Heart right ventricle (tissue), 16 donors: ENCODE data around the gene LAPTM5. TPM values are rescaled to one million over a fixed set of nuclear protein-coding genes. Genes with fewer than 3 reads are reported as not detected.
"Not testable (repeated sequence)": the region's sequence is repeated elsewhere in the genome, so short reads cannot be mapped to it uniquely, and the experiment has no call there.

Source experiments
- ATAC-seq, 8 donors: fragments of 200-7000 bp; cut with Tn5 transposase; one replicate each; pipeline ENCODE4 v1.9.1; 2020; ENCODE audit warnings: mild to moderate bottlenecking in 8 of 8, moderate library complexity in 8 of 8, moderate number of reproducible peaks in 1 of 8
- DNase-seq, 2 donors: peaks; one replicate each; pipeline ENCODE4 v3.0.0-alpha.2; 2020
- H3K27ac ChIP-seq, 10 donors: fragments of 200-600 bp; sonication (generic) in 2 of 10; one replicate each; pipeline versions ENCODE4 v1.5.0 to v1.8.0; 2020 to 2022; ENCODE audit warnings: mild to moderate bottlenecking in 3 of 10
- H3K27me3 ChIP-seq, 7 donors: fragments of 200-600 bp; one replicate each; pipeline ENCODE4 v1.8.0; 2021 to 2022; ENCODE audit warnings: mild to moderate bottlenecking in 2 of 7
- H3K36me3 ChIP-seq, 9 donors: fragments of 200-600 bp; sonication (generic) in 1 of 9; one replicate each; pipeline versions ENCODE4 v1.5.0 to v1.8.0; 2020 to 2022; ENCODE audit warnings: mild to moderate bottlenecking in 2 of 9
- H3K4me1 ChIP-seq, 9 donors: fragments of 200-600 bp; sonication (generic) in 1 of 9; one replicate each; pipeline versions ENCODE4 v1.5.0 to v1.8.0; 2020 to 2022; ENCODE audit warnings: mild to moderate bottlenecking in 4 of 9
- H3K4me3 ChIP-seq, 10 donors: fragments of 200-600 bp; sonication (generic) in 2 of 10; one replicate each; pipeline versions ENCODE4 v1.5.0 to v1.8.0; 2020 to 2022; ENCODE audit warnings: mild to moderate bottlenecking in 7 of 10, moderate library complexity in 2 of 10
- H3K9me3 ChIP-seq, 11 donors: fragments of 200-600 bp in 10 of 11; sonication (generic) in 2 of 11; one replicate each; pipeline versions ENCODE4 v1.5.0 to v1.8.0; 2013 to 2022; ENCODE audit warnings: mild to moderate bottlenecking in 2 of 11, control low read depth in 1 of 11, moderate library complexity in 1 of 11
- WGBS, 2 donors: extraction: QIAGEN DNeasy Blood & Tissue Kit; methylation state at CpG; one replicate each; pipeline ENCODE4 v1.1.7; 2013; ENCODE audit warnings: inconsistent platforms in 1 of 2; 5-methylcytosine and 5-hydroxymethylcytosine counted together
- intact Hi-C, 10 donors: fragments of 100-400 bp; cut with DNase I; formaldehyde crosslinking; loops; one replicate each; pipeline versions ENCODE4 v1.11.1 to v1.14.2; 2022
- polyA plus RNA-seq, 2 donors: library from polyadenylated mRNA; stranded (reverse); fragments of 200-250 nt; gene quantifications; one replicate each; pipeline ENCODE4 v1.2.3, GENCODE V29; 2013
- total RNA-seq, 10 donors: library from RNA; stranded (reverse); fragmentation: NEBNext Ultra II Directional in 3 of 10; extraction: Animal tissue kit (Norgen Biotek cat#: 25700) in 3 of 10; gene quantifications; one replicate each; pipeline versions ENCODE4 v1.2.1 to v1.2.4, GENCODE V29; 2021 to 2023
- TF ChIP-seq, protein P1 (sequence below), 9 donors: fragments of 200-600 bp; sonication (generic) in 2 of 9; IDR thresholded peaks; one replicate each; pipeline versions ENCODE4 v1.5.0 to v1.8.0; 2021 to 2022; ENCODE audit warnings: antibody characterized with exemption in 9 of 9, mild to moderate bottlenecking in 5 of 9, moderate library complexity in 1 of 9
- donor health status: Arrhythmogenic right ventricular cardiomyopathy.
- donor health status: ischemic (EF 13 %, LVEDD 7.1; RV severe dilation, severe dysfunction).
- donor health status: healthy with polysubstance abuse.
- donor health status: DM: no; HTN: yes; CAD: no.
- donor health status: DM: no; HTN: no; CAD: no.
- donor health status: ischemic (EF 25% LVEDD 6.9; RV normal size, moderate dysfunction).
- donor health status: ischemic (EF 25% LVEDD 5.7; RV mildly dilated, moderate dysfunction).
- donor health status: healthy.
- donor health status: DM: yes; HTN: yes; CAD: no.
- donor health status: Ischemic cardiomyopathy.
- donor health status: ischemic (EF 35%, LVEDD 5.7; RV mildly dilated, moderate dysfunction).
- donor health status: nonischemic (EF 11% LVEDD 7.7; RV severe dilation, severe dysfunction).
- donor health status: DM: yes; HTN: yes; CAD: no.
- donor health status: PGD.
- donor health status: ischemic (EF 29% LVEDD 5.4; RV normal size, mild dysfunction).
- donor health status: nonischemic (EF 23%, LVEDD 6.1; RV moderate dilation, normal function).

The LAPTM5 gene
- total and polyA plus RNA-seq, 12 donors = 5.9 to 114 (median 13.9) TPM

DNA sequence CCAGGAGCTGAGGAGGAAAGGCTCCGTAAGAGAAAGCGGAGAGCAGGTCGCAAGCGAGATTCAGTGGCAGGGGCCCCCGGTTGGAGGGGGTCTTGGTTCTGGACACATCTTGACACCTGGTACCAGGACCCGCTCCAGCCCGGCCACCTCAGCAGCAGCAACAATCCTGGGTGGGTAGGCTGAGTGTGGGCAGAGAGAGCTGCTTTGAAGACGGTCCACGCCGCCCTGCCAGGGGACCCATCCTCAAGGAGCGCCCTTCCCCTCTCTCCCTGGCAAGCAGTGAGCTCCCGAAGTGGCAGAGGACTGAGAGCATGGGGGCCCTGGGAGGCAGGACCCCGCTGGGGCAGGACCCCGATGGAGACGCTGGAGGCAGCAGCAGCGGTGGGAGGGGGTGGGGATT, 35.6 kb upstream of the LAPTM5 start:
- Histone ChIP-seq H3K27me3 (peaks cover 0 to 6% (median 0%) of the 10 kb centered on the region in 7 donors), H3K4me3 (no peak overlapping the region), H3K27ac (no peak overlapping the region), H3K36me3 (no peaks in the 10 kb centered on the region), H3K9me3 (no peaks in the 10 kb centered on the region), H3K4me1 (peaks cover 7 to 16% (median 12%) of the 10 kb centered on the region in 9 donors)
- TF ChIP-seq, protein P1, sequence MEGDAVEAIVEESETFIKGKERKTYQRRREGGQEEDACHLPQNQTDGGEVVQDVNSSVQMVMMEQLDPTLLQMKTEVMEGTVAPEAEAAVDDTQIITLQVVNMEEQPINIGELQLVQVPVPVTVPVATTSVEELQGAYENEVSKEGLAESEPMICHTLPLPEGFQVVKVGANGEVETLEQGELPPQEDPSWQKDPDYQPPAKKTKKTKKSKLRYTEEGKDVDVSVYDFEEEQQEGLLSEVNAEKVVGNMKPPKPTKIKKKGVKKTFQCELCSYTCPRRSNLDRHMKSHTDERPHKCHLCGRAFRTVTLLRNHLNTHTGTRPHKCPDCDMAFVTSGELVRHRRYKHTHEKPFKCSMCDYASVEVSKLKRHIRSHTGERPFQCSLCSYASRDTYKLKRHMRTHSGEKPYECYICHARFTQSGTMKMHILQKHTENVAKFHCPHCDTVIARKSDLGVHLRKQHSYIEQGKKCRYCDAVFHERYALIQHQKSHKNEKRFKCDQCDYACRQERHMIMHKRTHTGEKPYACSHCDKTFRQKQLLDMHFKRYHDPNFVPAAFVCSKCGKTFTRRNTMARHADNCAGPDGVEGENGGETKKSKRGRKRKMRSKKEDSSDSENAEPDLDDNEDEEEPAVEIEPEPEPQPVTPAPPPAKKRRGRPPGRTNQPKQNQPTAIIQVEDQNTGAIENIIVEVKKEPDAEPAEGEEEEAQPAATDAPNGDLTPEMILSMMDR (IDR thresholded peaks at IDR 0.05) = no peak
- intact Hi-C loops = no loop called here
- WGBS, 2 donors = 87 to 90% methylated on average over 16 of the region's 16 CpGs
- DNase-seq (no peak), ATAC-seq (no peak)

DNA sequence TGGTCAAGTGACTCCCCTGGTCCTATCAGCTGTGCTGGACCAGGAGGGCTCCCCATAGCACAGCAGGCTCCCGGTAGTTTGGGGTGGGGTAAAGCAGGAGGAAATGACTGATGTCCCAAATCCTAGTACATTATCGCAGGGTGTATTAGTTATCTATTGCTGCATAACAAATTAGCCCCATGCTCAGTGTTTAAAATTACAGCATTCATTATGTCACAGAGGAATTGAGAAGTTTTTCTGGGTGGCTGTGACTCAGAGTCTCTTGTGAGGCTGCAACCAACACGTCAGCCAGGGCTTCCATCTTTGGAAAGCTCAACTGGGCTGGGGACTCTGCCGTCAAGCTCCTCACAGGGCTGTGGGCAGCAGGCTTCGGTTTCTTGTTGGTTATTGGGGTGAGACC, 34.3 kb upstream of the LAPTM5 start:
- Histone ChIP-seq H3K27me3 (peaks cover 0 to 6% (median 0%) of the 10 kb centered on the region in 7 donors), H3K4me1 (peaks cover 0 to 9% (median 4%) of the 10 kb centered on the region in 9 donors), H3K4me3 (no peak overlapping the region), H3K27ac (no peak overlapping the region), H3K36me3 (no peaks in the 10 kb centered on the region), H3K9me3 (no peaks in the 10 kb centered on the region)
- intact Hi-C loops = no loop called here
- TF ChIP-seq, protein P1 (IDR thresholded peaks at IDR 0.05) = no peak
- WGBS, 2 donors = 85 to 89% methylated on average over 5 of the region's 5 CpGs
- ATAC-seq = no peak
- no peak for DNase-seq

DNA sequence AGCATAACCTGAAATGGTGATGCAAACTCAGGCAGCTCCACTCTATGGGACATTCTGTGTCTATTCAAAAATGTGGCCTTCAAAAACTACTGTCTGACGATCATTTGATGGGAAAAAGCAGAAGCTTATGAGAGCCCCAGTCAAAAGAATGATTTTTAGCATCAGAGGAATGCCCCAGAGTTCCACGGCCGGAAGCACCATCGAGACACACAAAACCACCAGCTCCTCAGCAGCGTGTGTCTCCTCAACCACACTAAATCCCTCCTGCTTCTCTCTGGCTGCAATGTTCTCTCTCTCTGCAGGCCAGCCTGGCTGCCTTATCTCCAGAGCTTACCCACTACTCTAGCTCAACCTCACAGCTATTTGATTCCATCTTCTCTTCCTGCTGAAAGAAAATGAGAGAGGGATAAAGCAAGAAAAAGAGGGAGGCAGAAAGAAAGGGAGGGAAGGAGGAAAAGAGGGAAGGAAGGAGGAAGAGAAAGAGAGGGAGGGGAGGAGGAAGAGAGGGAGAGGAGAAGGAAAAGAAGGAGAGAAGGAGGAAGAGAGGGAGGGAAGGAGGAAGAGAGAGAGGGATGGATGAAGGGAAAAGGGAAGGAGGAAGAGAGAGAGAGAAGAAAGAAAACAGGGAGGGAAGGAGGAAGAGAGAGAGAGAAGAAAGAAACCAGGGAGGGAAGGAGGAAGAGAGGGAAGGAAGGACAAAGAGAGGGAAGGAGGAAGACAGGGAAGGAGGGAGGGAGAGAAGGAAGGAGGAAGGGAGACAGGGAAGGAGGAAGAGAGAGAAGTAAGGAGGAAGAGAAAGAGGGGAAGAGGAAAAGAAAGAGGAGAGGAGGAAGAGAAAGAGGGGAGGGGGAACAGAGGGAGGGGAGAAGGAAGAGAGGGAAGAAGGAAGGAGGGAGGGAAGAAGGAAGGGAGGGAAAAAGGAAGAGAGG, 33.5 kb upstream of the LAPTM5 start:
- no peak overlapping the region for H3K4me3 ChIP-seq
- H3K9me3 ChIP-seq = no peaks in the 10 kb centered on the region
- no peaks in the 10 kb centered on the region for H3K36me3 ChIP-seq
- WGBS, 2 donors = 69 to 72% methylated on average over 5 of the region's 5 CpGs
- TF ChIP-seq, protein P1 (IDR thresholded peaks at IDR 0.05) = no peak
- no peak for DNase-seq
- peak overlapping the region in 1 of 10 donors; percentile 36 for H3K27ac ChIP-seq
- intact Hi-C loops = no loop called here
- no peak for ATAC-seq
- H3K4me1 ChIP-seq = peaks cover 0 to 17% (median 9%) of the 10 kb centered on the region in 9 donors
- peaks cover 0 to 6% (median 0%) of the 10 kb centered on the region in 7 donors for H3K27me3 ChIP-seq

DNA sequence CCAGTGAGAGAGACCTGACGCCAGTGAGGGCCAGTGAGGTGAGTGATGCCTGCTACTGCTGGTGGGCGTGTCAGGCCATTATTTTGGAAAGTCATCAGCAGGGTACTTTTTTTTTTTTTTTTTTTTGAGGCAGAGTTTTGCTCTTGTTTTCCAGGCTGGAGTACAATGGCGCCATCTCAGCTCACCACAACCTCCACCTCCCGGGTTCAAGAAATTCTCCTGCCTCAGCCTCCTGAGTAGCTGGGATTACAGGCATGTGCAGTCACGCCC, 32.6 kb upstream of the LAPTM5 start:
- intact Hi-C loops, ATAC-seq, H3K4me3 ChIP-seq, DNase-seq, H3K9me3 ChIP-seq, H3K36me3 ChIP-seq, H3K27me3 ChIP-seq, H3K27ac ChIP-seq: not testable (repeated sequence)
- H3K4me1 ChIP-seq = peaks cover 0 to 17% (median 10%) of the 10 kb centered on the region in 9 donors
- whole genome bisulfite sequencing, 2 donors = 93 to 98% methylated on average over 5 of the region's 5 CpGs
